ENCODE results near the gene PXMP4.

The PXMP4 gene

GRCh38 chr20:33681728-33682353 is 38.3 kb downstream of the PXMP4 start:
- no peak for DNase-seq (ENCODE audit: low read depth)

DNA sequence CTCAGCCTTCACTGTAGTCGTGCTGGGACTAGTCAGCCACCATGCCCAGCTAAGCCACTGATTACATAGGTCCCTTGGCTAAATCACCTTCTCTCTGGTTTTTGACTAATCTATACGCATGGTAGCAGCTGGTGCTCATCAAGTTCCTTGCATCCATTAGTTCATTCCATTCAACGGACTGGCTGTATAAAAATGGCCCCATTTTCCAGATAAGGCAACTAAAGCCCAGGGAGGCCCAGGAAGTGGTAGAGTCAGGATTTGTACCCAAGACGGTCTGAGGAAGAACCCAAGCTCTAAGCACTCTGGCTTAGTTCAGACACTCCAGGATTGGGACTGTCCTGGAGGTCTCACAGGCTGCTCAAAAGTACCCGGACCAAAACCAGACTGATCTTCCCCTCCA is 38.8 kb downstream of the PXMP4 start:
- DNase-seq (ENCODE audit: low read depth) = no peak

DNA sequence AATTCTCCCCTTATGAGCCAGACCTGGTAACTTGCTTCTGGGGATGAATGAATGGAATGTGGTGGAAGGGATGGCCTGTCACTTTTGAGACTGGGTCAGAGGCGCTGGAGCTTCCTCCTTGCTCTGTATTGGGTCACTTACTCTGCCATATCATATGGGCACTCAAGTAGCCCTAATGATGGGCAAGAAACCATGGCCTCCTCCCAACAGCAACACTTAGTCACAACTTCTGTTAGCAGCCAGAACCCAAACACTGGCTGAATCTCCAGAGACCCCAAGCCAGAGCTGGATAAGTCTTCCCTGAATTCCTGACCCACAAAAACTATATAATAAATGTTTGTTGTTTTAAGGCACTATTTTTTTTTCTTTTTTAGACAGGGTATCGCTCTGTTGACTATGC is 39.4 kb downstream of the PXMP4 start:
- peak; percentile 82 for DNase-seq (ENCODE audit: low read depth)

GRCh38 chr20:33679758-33680485 is 40.2 kb downstream of the PXMP4 start:
- no peak for DNase-seq (ENCODE audit: low read depth)

- no peak for DNase-seq (ENCODE audit: low read depth)
These were observed 42.0 kb downstream of the PXMP4 start for GRCh38 chr20:33677991-33678702.

- DNase-seq (ENCODE audit: low read depth) = no peak
These were observed 43.2 kb downstream of the PXMP4 start for GRCh38 chr20:33676652-33677645.

GRCh38 chr20:33676121-33676520 is 44.0 kb downstream of the PXMP4 start:
- no peak for DNase-seq (ENCODE audit: low read depth)

DNA sequence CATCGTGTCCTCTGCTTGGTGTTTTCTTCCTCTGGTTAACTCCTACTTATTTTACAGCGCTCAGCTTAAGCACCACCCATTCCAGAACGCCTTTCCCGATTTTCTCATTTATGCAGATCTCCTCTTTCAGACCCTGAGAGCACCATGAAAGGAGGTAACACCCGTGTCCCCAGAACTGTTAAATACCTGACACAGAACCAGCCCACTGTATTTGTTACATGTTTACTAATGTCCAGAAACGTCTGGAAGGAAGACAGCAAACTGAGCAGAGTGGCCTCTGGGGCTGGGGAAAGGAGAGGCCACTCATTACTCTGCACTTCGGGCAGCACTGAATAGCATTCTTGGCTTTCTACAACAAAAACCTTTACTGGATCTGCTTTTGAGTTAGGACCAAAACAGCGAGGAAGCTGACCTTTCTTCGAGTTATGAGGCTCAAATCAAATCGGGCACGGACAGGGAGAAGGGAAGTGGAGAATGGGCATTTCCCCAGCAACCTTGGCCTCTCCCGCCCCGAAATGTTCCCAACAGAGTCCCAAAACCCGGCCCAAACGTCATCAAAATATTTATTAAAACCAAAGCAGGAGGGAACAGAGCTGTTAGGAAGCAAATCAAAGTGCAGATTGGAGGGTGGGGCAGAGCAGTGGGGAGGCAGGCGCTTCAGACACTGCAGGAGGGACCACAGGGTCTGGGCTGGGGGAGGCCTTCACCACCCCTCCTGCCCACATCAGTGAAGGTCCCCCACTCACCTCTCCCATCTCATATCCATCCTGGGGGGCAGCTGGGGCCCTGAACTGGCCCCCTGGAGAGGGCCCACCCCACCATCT is 44.8 kb downstream of the PXMP4 start:
- DNase-seq (ENCODE audit: low read depth) = no peak

- DNase-seq (ENCODE audit: low read depth) = no peak
These were observed 45.6 kb downstream of the PXMP4 start, which contains the start of gene NECAB3 for GRCh38 chr20:33674294-33675135. Gene NECAB3 (minus strand): TSS chr20:33674428. CDS start chr20:33674352, 76 bp downstream.

GRCh38 chr20:33673410-33674293 is 46.5 kb downstream of the PXMP4 start:
- no peak for DNase-seq (ENCODE audit: low read depth)

- DNase-seq (ENCODE audit: low read depth) = no peak
These were observed 47.0 kb downstream of the PXMP4 start for GRCh38 chr20:33673114-33673409.

GRCh38 chr20:33672426-33673113 is 47.5 kb downstream of the PXMP4 start:
- no peak for DNase-seq (ENCODE audit: low read depth)

DNA sequence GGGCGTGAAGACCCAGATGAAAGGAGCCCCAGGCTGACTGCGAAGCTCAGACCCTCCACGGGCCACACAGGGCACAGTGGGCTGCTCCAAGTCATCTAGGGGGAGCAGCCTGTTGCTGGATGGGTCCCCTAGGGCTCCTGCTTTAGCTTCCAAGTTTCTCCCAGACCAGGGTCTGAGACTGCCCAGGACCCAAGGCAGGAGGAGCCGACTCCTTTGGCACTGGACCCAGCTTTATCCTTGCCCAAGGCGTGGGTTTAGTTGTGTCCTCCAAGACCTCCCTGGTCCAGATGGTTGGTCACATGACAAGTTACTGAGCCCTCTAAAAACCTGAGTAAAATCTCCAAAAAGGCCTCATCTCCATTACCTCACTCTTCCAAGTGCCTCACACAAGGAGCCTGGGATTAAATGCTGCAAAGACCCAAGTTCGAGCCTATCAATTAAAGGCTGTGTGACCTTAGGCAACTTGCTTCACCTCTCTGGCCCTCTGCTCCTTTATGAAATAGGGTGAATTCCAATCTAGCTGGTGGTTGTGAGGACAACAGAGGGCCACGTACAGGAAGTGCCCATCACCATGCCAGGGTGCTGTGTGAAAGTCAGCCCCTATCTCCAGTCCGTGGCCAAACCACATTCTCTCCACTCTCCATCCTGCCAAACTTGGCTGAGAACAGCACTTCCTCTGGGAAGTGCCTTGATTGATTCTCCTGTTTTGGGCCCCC is 48.4 kb downstream of the PXMP4 start:
- no peak for DNase-seq (ENCODE audit: low read depth)

GRCh38 chr20:33670715-33671499 is 49.2 kb downstream of the PXMP4 start:
- no peak for DNase-seq (ENCODE audit: low read depth)

GRCh38 chr20:33669873-33670640 is 50.1 kb downstream of the PXMP4 start:
- DNase-seq (ENCODE audit: low read depth) = no peak

DNA sequence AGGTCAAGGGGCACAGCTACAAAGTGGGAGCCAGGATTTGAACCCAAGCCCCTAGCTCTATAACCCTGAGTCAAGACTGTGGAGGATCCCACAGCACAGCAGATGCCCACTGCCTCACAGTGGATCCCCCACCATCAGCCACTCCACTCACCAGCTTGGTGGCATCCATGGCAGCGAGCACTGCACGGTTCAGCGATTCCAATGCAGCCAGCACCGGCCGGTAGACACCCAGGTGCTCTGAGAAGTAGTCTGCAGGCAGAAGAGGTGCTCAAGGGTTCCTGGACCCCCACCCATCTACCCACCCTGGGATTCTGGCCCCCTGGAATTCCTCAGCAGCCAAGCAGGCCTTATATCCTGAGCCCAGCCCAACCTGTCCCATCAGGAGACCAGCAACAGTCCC is 50.9 kb downstream of the PXMP4 start:
- DNase-seq (ENCODE audit: low read depth) = no peak
